ENCODE measurements around the gene MYO3B. TPM values are rescaled to one million over a fixed set of nuclear protein-coding genes. Genes with fewer than 3 reads are reported as not detected.

MYO3B gene
- total and polyA plus RNA-seq, 2 donors (not counting 3 experiments of a cell fraction or from before 2014, with no cell fraction given), result 0.03 TPM; not detected in 1

GRCh38 chr2:170641961-170642360, 464.0 kb downstream of the MYO3B start:
- no peak overlapping the region for H3K4me3 ChIP-seq (replicated peaks in 1 of 3; ENCODE audit: insufficient read depth in 1 of 3, low read depth in 1 of 3, low read length in 3 of 3)
- no peaks in the 10 kb centered on the region for H3K27me3 ChIP-seq (ENCODE audit: control insufficient read depth in 2 of 2, insufficient read depth in 2 of 2, low read length in 2 of 2)
- intact Hi-C loops (cut with micrococcal nuclease) (no loop called here), dilution Hi-C loops (cut with MboI; ENCODE audit: extremely low pct_ligation_motif_present, low sequenced_read_pairs) (no loop called here)
- H3K9me3 ChIP-seq (replicated peaks; ENCODE audit: control insufficient read depth, insufficient read depth, low read length), result no peaks in the 10 kb centered on the region
- FAIRE-seq (no peak), DNase-seq (ENCODE audit: low read depth, low spot score) (no peak)
- no peak overlapping the region for H2AFZ ChIP-seq (ENCODE audit: low read depth, low read length)
- H3K9ac ChIP-seq (replicated peaks; ENCODE audit: extremely low read depth, insufficient read depth, low read length), result no peak overlapping the region
- no peaks in the 10 kb centered on the region for H3K4me1 ChIP-seq (ENCODE audit: control insufficient read depth, extremely low read depth, insufficient read depth, low read length)
- no peak overlapping the region for H3K4me2 ChIP-seq (ENCODE audit: insufficient read depth, low read length)
- H3K27ac ChIP-seq (ENCODE audit: insufficient read depth, low read depth, low read length), result no peak overlapping the region
- no TSS peak for BruUV-seq (replicated peaks)
- CTCF ChIA-PET, result interaction anchor here (0.8 to 1.2 kb wide), 2 partner anchors 14 to 16 kb away, joined by 3 read pairs; no protein-coding TSS in a partner anchor
- TF ChIP-seq FOS (IDR thresholded peaks at IDR 0.05; ENCODE audit: borderline replicate concordance, insufficient read depth, low read length) (no peak), JUN (IDR thresholded peaks at IDR 0.05; ENCODE audit: borderline replicate concordance, insufficient read depth, insufficient read length, low read depth) (no peak), MYC (IDR thresholded peaks at IDR 0.05; ENCODE audit: low read depth, low read length) (no peak), MAX (IDR thresholded peaks at IDR 0.05; ENCODE audit: insufficient read depth, insufficient read length) (no peak), GATA2 (IDR thresholded peaks at IDR 0.05; ENCODE audit: insufficient read depth, insufficient read length, low read depth, low read length) (no peak), EZH2 (IDR thresholded peaks at IDR 0.05; ENCODE audit: borderline replicate concordance, low read depth, low read length, severe bottlenecking) (no peak), POLR2A (IDR thresholded peaks at IDR 0.05; ENCODE audit: low read depth, low read length) (no peak), POLR2AphosphoS5 (IDR thresholded peaks at IDR 0.05; ENCODE audit: insufficient read depth, low read depth, low read length) (no peak)
- TF ChIP-seq, protein P1, sequence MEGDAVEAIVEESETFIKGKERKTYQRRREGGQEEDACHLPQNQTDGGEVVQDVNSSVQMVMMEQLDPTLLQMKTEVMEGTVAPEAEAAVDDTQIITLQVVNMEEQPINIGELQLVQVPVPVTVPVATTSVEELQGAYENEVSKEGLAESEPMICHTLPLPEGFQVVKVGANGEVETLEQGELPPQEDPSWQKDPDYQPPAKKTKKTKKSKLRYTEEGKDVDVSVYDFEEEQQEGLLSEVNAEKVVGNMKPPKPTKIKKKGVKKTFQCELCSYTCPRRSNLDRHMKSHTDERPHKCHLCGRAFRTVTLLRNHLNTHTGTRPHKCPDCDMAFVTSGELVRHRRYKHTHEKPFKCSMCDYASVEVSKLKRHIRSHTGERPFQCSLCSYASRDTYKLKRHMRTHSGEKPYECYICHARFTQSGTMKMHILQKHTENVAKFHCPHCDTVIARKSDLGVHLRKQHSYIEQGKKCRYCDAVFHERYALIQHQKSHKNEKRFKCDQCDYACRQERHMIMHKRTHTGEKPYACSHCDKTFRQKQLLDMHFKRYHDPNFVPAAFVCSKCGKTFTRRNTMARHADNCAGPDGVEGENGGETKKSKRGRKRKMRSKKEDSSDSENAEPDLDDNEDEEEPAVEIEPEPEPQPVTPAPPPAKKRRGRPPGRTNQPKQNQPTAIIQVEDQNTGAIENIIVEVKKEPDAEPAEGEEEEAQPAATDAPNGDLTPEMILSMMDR (IDR thresholded peaks at IDR 0.05; ENCODE audit: extremely low read depth in 1 of 2, insufficient read depth in 1 of 2, low read depth in 1 of 2, low read length in 2 of 2), result no peak
- H4K20me1 ChIP-seq (replicated peaks; ENCODE audit: control insufficient read depth, extremely low read depth, insufficient read depth, low read length), result no peaks in the 10 kb centered on the region
- POLR2A ChIA-PET, result no interaction called here
- no peaks in the 10 kb centered on the region for H3K79me2 ChIP-seq (ENCODE audit: control insufficient read depth, insufficient read depth, low read length)
- no peaks in the 10 kb centered on the region for H3K9me1 ChIP-seq (replicated peaks; ENCODE audit: control insufficient read depth, extremely low read depth, insufficient read depth, low read length)
- no peaks in the 10 kb centered on the region for H3K36me3 ChIP-seq (ENCODE audit: control insufficient read depth in 2 of 2, extremely low read depth in 1 of 2, insufficient read depth in 2 of 2, low read length in 2 of 2)
